Endodermal cell (in vitro differentiated cells): ENCODE data around the gene MEGF10. TPM values are rescaled to one million over a fixed set of nuclear protein-coding genes. Genes with fewer than 3 reads are reported as not detected.

Source experiments
- DNase-seq: peaks from one replicate; pipeline ENCODE4 v3.0.0-alpha.2; 2017
- H3K27ac ChIP-seq: 2 replicates; pipeline ENCODE4 v1.5.1; 2013; ENCODE audit warnings: mild to moderate bottlenecking, low read depth, low read length, moderate library complexity
- H3K27me3 ChIP-seq: 2 replicates; pipeline ENCODE4 v1.6.1; 2013; ENCODE audit warnings: mild to moderate bottlenecking, low read length, moderate library complexity; ENCODE audit not compliant: insufficient read depth, control insufficient read depth, poor library complexity, severe bottlenecking
- H3K36me3 ChIP-seq: 2 replicates; pipeline ENCODE4 v1.7.0; 2013; ENCODE audit warnings: mild to moderate bottlenecking, low read length, moderate library complexity; ENCODE audit not compliant: control insufficient read depth, insufficient read depth
- H3K4me1 ChIP-seq: one replicate; pipeline ENCODE4 v1.7.0; 2013; ENCODE audit warnings: low read length; ENCODE audit not compliant: control insufficient read depth, insufficient read depth
- H3K4me3 ChIP-seq: 2 replicates; pipeline ENCODE4 v1.5.1; 2013; ENCODE audit warnings: mild to moderate bottlenecking, low read length, moderate library complexity
- H3K9ac ChIP-seq: 2 replicates; pipeline ENCODE4 v1.6.1; 2013; ENCODE audit warnings: mild to moderate bottlenecking, low read length, moderate library complexity; ENCODE audit not compliant: poor library complexity, severe bottlenecking; ENCODE audit errors: extremely low read depth
- H3K9me3 ChIP-seq: 2 replicates; pipeline ENCODE4 v1.6.1; 2013; ENCODE audit warnings: mild to moderate bottlenecking, low read length, moderate library complexity; ENCODE audit not compliant: control insufficient read depth
- H3K27ac Mint-ChIP-seq: 2 replicates; pipeline ENCODE4 v1.8.0; 2020; ENCODE audit warnings: mixed read lengths
- H3K27me3 Mint-ChIP-seq: 2 replicates; pipeline ENCODE4 v1.8.0; 2021; ENCODE audit warnings: mild to moderate bottlenecking, mixed read lengths; ENCODE audit not compliant: insufficient read depth
- H3K36me3 Mint-ChIP-seq: 2 replicates; pipeline ENCODE4 v1.8.0; 2020; ENCODE audit warnings: low read depth, mixed read lengths
- H3K4me1 Mint-ChIP-seq: 2 replicates; pipeline ENCODE4 v1.8.0; 2020; ENCODE audit warnings: mixed read lengths
- H3K4me3 Mint-ChIP-seq: 2 replicates; pipeline ENCODE4 v1.8.0; 2020; ENCODE audit warnings: mild to moderate bottlenecking, moderate library complexity, mixed read lengths
- H3K9me3 Mint-ChIP-seq: 2 replicates; pipeline ENCODE4 v1.8.0; 2020; ENCODE audit warnings: mild to moderate bottlenecking, mixed read lengths
- CTCF ChIP-seq: fragments of 200-600 bp; sonication (generic); conservative IDR thresholded peaks from 2 replicates; pipeline ENCODE4 v1.5.0; 2021; ENCODE audit warnings: antibody characterized with exemption, mild to moderate bottlenecking
- WGBS, 2 experiments: methylation state at CpG; one replicate each; pipeline versions ENCODE4 v1.1.5 to v1.1.7; 2013; ENCODE audit warnings: missing lambda C conversion rate in 2 of 2, mixed read lengths in 1 of 2; ENCODE audit not compliant: insufficient coverage in 1 of 2, insufficient read length in 1 of 2; 5-methylcytosine and 5-hydroxymethylcytosine counted together
- total RNA-seq, 2 donors: library from RNA; stranded (reverse); fragmentation: NEBNext Ultra II Directional in 1 of 2; extraction: Animal tissue kit (Norgen Biotek cat#: 25700) in 1 of 2; gene quantifications; 2 replicates in 1 of 2; 3 replicates in 1 of 2; pipeline ENCODE4 v1.2.1, GENCODE V29; 2021

Gene MEGF10
- total RNA-seq, 2 donors from 2014 or later: 12.7 to 17.7 TPM

- H3K4me1 ChIP-seq: no peaks in the 10 kb centered on the region
- Mint-ChIP-seq H3K27ac (no peak overlapping the region), H3K36me3 (peaks cover 7% of the 10 kb centered on the region), H3K4me3 (no peak overlapping the region), H3K9me3 (no peaks in the 10 kb centered on the region), H3K27me3 (no peaks in the 10 kb centered on the region), H3K4me1 (peaks cover 9% of the 10 kb centered on the region)
- no peak overlapping the region for H3K4me3 ChIP-seq
- no peak overlapping the region for H3K27ac ChIP-seq
- no peaks in the 10 kb centered on the region for H3K27me3 ChIP-seq
- no peak overlapping the region for H3K9ac ChIP-seq
- peaks cover 8% of the 10 kb centered on the region for H3K36me3 ChIP-seq
- no peak for TF ChIP-seq CTCF
- no peak for DNase-seq
- 96% methylated on average over 3 to 4 of the region's 4 CpGs for WGBS, 2 experiments
- H3K9me3 ChIP-seq: no peaks in the 10 kb centered on the region
Measured at GRCh38 chr5:127410959-127411358, 120.4 kb downstream of the MEGF10 start.

- WGBS, 2 experiments: 98% methylated on average over 5 of the region's 5 CpGs; no CpG with 5 or more reads in 1 of the 2 experiments
- H3K9ac ChIP-seq: no peak overlapping the region
- H3K9me3 ChIP-seq: no peaks in the 10 kb centered on the region
- no peak overlapping the region for H3K27ac ChIP-seq
- no peaks in the 10 kb centered on the region for H3K9me3 Mint-ChIP-seq
- no peaks in the 10 kb centered on the region for H3K27me3 Mint-ChIP-seq
- peaks cover 5% of the 10 kb centered on the region for H3K4me1 Mint-ChIP-seq
- H3K27me3 ChIP-seq: no peaks in the 10 kb centered on the region
- H3K4me3 ChIP-seq: no peak overlapping the region
- no peak overlapping the region for H3K4me3 Mint-ChIP-seq
- peaks cover 8% of the 10 kb centered on the region for H3K36me3 ChIP-seq
- peaks cover 7% of the 10 kb centered on the region for H3K36me3 Mint-ChIP-seq
- no peaks in the 10 kb centered on the region for H3K4me1 ChIP-seq
- DNase-seq: no peak
- TF ChIP-seq CTCF: no peak
- H3K27ac Mint-ChIP-seq: no peak overlapping the region
Measured at GRCh38 chr5:127411381-127411780, 120.8 kb downstream of the MEGF10 start.

GRCh38 chr5:127412698-127413097 is 122.1 kb downstream of the MEGF10 start:
- H3K4me1 ChIP-seq: no peaks in the 10 kb centered on the region

More at GRCh38 chr5:127412698-127413097, 122.1 kb downstream of the MEGF10 start:
- 96 to 100% methylated on average over 1 to 2 of the region's 3 CpGs for WGBS, 2 experiments
- DNase-seq: no peak
- H3K27me3 ChIP-seq: no peaks in the 10 kb centered on the region
- H3K27ac ChIP-seq: no peak overlapping the region
- H3K4me1 Mint-ChIP-seq: no peaks in the 10 kb centered on the region
- no peak overlapping the region for H3K9ac ChIP-seq
- no peak overlapping the region for H3K4me3 ChIP-seq
- H3K27ac Mint-ChIP-seq: no peak overlapping the region
- H3K36me3 Mint-ChIP-seq: peaks cover 7% of the 10 kb centered on the region
- no peak overlapping the region for H3K4me3 Mint-ChIP-seq
- TF ChIP-seq CTCF: no peak
- no peaks in the 10 kb centered on the region for H3K9me3 ChIP-seq
- H3K9me3 Mint-ChIP-seq: no peaks in the 10 kb centered on the region
- H3K36me3 ChIP-seq: peaks cover 8% of the 10 kb centered on the region
- no peaks in the 10 kb centered on the region for H3K27me3 Mint-ChIP-seq
